Retinal pigment epithelial cell (primary cell): Measurements from ENCODE around the gene C4A.
"Not testable (repeated sequence)": the region's sequence is repeated elsewhere in the genome, so short reads cannot be mapped to it uniquely, and the experiment has no call there.

Source experiments
- DNase-seq: peaks from one replicate; pipeline ENCODE4 v3.0.0-alpha.2; 2010; ENCODE audit warnings: low read depth
- H3K4me3 ChIP-seq: 2 replicates; pipeline ENCODE4 v1.5.1; 2011; ENCODE audit warnings: mild to moderate bottlenecking, low read length, control low read depth, moderate library complexity
- CTCF ChIP-seq: conservative IDR thresholded peaks from 2 replicates; pipeline ENCODE4 v1.5.1; 2011; ENCODE audit warnings: low read depth, low read length, control low read depth, inconsistent platforms

C4A gene

GRCh38 chr6:31981744-31982143 is at the start of gene C4A:
TSS of gene C4A (plus strand) at chr6:31982057. CDS start at chr6:31982108, 51 bp downstream.
- not testable (repeated sequence) for DNase-seq, H3K4me3 ChIP-seq

GRCh38 chr6:31932137-31932536 is 49.7 kb upstream of the C4A start:
- not testable (repeated sequence) for H3K4me3 ChIP-seq, DNase-seq

- no peak for TF ChIP-seq CTCF
- H3K4me3 ChIP-seq = no peak overlapping the region
- no peak for DNase-seq
Measured at GRCh38 chr6:31933537-31933936, 48.3 kb upstream of the C4A start.

- no peak overlapping the region for H3K4me3 ChIP-seq
- TF ChIP-seq CTCF = no peak
- DNase-seq = no peak
Measured at GRCh38 chr6:31935021-31935420, 46.8 kb upstream of the C4A start.

GRCh38 chr6:31935823-31936222 is 46.0 kb upstream of the C4A start:
- no peak for DNase-seq
- no peak for TF ChIP-seq CTCF
- no peak overlapping the region for H3K4me3 ChIP-seq

GRCh38 chr6:31940256-31940664 is 41.6 kb upstream of the C4A start:
- TF ChIP-seq CTCF = no peak
- H3K4me3 ChIP-seq = no peak overlapping the region
- DNase-seq = no peak

GRCh38 chr6:31943742-31944141 is 38.1 kb upstream of the C4A start:
- no peak for TF ChIP-seq CTCF
- DNase-seq = no peak
- no peak overlapping the region for H3K4me3 ChIP-seq

- DNase-seq = no peak
- no peak for TF ChIP-seq CTCF
- no peak overlapping the region for H3K4me3 ChIP-seq
Measured at GRCh38 chr6:31945154-31945506, 36.7 kb upstream of the C4A start.
